ENCODE data around the gene ZSCAN5A.

- TF ChIP-seq CTCF (conservative IDR thresholded peaks at IDR 0.05; ENCODE audit: low read length) (no peak), EZH2phosphoT487 (IDR thresholded peaks at IDR 0.05; ENCODE audit: borderline replicate concordance, low read depth, low read length) (no peak)
Observed at GRCh38 chr19:56270676-56271075, 44.0 kb downstream of the ZSCAN5A start.

Data from OCI-LY7 (cell line).